Measurements from ENCODE around the gene SMIM29.

Gene SMIM29

GRCh38 chr6:34239893-34240292 is 8.9 kb downstream of the SMIM29 start:
- no peak for DNase-seq

- no peak for DNase-seq
Observed at GRCh38 chr6:34239500-34239825, 9.3 kb downstream of the SMIM29 start.

- DNase-seq: no peak
Observed at GRCh38 chr6:34238585-34239499, 10.0 kb downstream of the SMIM29 start.

GRCh38 chr6:34237722-34238584 is 10.9 kb downstream of the SMIM29 start:
- peak; percentile 68 for DNase-seq

GRCh38 chr6:34237316-34237721 is 11.5 kb downstream of the SMIM29 start:
- DNase-seq: no peak

- DNase-seq: peak; percentile 88
Observed at GRCh38 chr6:34236443-34237315, 12.1 kb downstream of the SMIM29 start, which contains the start of gene HMGA1. Gene HMGA1 (plus strand): TSS chr6:34236873. CDS start chr6:34240781, 3,908 bp downstream.

GRCh38 chr6:34236131-34236442 is 12.7 kb downstream of the SMIM29 start:
- DNase-seq: peak; percentile 48

- peak; percentile 58 for DNase-seq
Observed at GRCh38 chr6:34235307-34236130, 13.3 kb downstream of the SMIM29 start.

GRCh38 chr6:34234667-34235306 is 14.0 kb downstream of the SMIM29 start:
- no peak for DNase-seq

- no peak for DNase-seq
Observed at GRCh38 chr6:34233867-34234266, 14.9 kb downstream of the SMIM29 start.

GRCh38 chr6:34232901-34233300 is 15.9 kb downstream of the SMIM29 start:
- no peak for DNase-seq

- no peak for DNase-seq
Observed at GRCh38 chr6:34231566-34232336, 17.1 kb downstream of the SMIM29 start.

GRCh38 chr6:34230653-34231371 is 18.0 kb downstream of the SMIM29 start:
- no peak for DNase-seq

GRCh38 chr6:34229877-34230276 is 18.9 kb downstream of the SMIM29 start:
- no peak for DNase-seq

GRCh38 chr6:34227761-34228421 is 20.9 kb downstream of the SMIM29 start:
- no peak for DNase-seq

GRCh38 chr6:34226731-34227586 is 21.8 kb downstream of the SMIM29 start:
- no peak for DNase-seq

- DNase-seq: no peak
Observed at GRCh38 chr6:34226066-34226465, 22.7 kb downstream of the SMIM29 start.

- no peak for DNase-seq
Observed at GRCh38 chr6:34225551-34225950, 23.3 kb downstream of the SMIM29 start.

All from activated gamma-delta T cell treated with Interleukin-2 at 50 U/mL for 16 hours (primary cell).